Body of pancreas (tissue), 4 donors: ENCODE data around the gene SPACDR.

Experiments
- POLR2A ChIP-seq, 3 donors: fragments of 450-650 bp; IDR thresholded peaks; one replicate each; pipeline ENCODE4 v1.6.1; 2016; ENCODE audit warnings: antibody characterized with exemption in 3 of 3, mild to moderate bottlenecking in 2 of 3
- TF ChIP-seq, protein P1 (sequence below), 7 experiments: fragments of 450-650 bp in 4 of 7; fragments of 200-600 bp in 3 of 7; sonication (generic) in 3 of 7; IDR thresholded peaks; one replicate each; pipeline ENCODE4 v1.5.1; 2016 to 2019; ENCODE audit warnings: antibody characterized with exemption in 7 of 7

DNA sequence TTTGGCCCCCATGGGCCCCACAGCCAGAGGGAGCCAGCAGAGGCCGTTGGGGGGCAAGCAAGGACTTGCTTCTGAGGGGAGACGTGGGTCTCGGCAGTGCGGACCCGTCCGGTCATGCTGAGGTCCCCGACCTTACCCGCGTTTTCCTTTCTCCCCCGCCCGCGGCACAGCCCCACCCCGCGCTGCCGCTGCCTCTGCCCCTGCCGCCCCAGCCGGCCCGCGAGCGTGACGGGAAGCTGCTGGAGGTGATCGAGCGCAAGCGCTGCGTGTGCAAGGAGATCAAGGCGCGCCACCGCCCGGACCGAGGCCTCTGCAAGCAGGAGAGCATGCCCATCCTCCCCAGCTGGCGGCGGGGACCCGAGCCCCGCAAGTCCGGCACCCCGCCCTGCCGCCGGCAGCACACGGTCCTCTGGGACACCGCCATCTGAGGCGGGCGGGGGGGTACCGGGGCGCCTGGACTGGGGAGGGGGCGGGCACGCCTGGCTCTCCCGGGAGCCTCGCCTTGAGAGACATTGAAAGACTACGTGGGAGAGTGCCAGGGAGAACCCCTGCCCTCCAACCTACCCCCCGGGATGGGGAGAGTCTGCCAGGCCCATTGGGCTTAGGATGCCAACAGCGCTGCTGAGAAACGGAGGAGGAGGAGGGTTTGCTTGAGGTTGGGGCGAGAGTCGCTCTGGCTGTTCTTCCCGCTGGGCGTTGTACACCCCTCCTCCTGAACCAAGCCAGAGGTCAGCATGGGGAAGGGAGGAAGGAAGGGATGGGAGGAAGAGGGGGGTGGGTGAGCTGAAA lies 29.6 kb upstream of the SPACDR start:
- TF ChIP-seq, protein P1, sequence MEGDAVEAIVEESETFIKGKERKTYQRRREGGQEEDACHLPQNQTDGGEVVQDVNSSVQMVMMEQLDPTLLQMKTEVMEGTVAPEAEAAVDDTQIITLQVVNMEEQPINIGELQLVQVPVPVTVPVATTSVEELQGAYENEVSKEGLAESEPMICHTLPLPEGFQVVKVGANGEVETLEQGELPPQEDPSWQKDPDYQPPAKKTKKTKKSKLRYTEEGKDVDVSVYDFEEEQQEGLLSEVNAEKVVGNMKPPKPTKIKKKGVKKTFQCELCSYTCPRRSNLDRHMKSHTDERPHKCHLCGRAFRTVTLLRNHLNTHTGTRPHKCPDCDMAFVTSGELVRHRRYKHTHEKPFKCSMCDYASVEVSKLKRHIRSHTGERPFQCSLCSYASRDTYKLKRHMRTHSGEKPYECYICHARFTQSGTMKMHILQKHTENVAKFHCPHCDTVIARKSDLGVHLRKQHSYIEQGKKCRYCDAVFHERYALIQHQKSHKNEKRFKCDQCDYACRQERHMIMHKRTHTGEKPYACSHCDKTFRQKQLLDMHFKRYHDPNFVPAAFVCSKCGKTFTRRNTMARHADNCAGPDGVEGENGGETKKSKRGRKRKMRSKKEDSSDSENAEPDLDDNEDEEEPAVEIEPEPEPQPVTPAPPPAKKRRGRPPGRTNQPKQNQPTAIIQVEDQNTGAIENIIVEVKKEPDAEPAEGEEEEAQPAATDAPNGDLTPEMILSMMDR (IDR thresholded peaks at IDR 0.05): no peak
- no peak for TF ChIP-seq POLR2A (IDR thresholded peaks at IDR 0.05)
